HCT116 (cell line): ENCODE results near the gene ELMOD3. TPM values are rescaled to one million over a fixed set of nuclear protein-coding genes. Genes with fewer than 3 reads are reported as not detected.

Source experiments
- ATAC-seq: fragments of 200-7000 bp; cut with Tn5 transposase; 2 replicates; pipeline ENCODE4 v1.9.1; 2020; ENCODE audit warnings: mild to moderate bottlenecking, moderate library complexity
- BruUV-seq: library from RNA; stranded (reverse); fragments of 400-500 nt; replicated peaks from 2 replicates; lab custom pipeline; 2021; lab: Mats Ljungman, UMichigan
- CTCF ChIA-PET: fragments of 300-600 bp; sonication (Branson Sonifier 250); formaldehyde crosslinking; loops from one replicate; lab custom pipeline; 2021; ENCODE audit warnings: antibody characterized with exemption; lab: Charles Lee
- POLR2A ChIA-PET: fragments of 300-600, 350-600 bp; sonication (Branson Sonifier 250); formaldehyde crosslinking; loops from one replicate; lab custom pipeline; 2021; ENCODE audit warnings: antibody characterized with exemption; lab: Charles Lee
- RAD21 ChIA-PET, 2 experiments: fragments of 300-600 bp; sonication (Branson Sonifier 250); formaldehyde crosslinking; loops; one replicate each; lab custom pipeline; 2023; ENCODE audit warnings: low total read pairs in 2 of 2; ENCODE audit not compliant: uncharacterized antibody in 2 of 2, unreplicated experiment in 2 of 2, low non-redundant PET in 1 of 2; lab: Charles Lee
- DNase-seq: peaks from one replicate; pipeline ENCODE4 v3.0.0-alpha.2; 2010; ENCODE audit warnings: low read depth, low spot score
- H2AFZ ChIP-seq: fragments of 200-600 bp; shearing (Covaris generic), sonication (generic); 2 replicates; pipeline ENCODE4 v1.6.1; 2017; ENCODE audit warnings: low read depth, mixed run types, mixed read lengths, antibody characterized with exemption, low read length; ENCODE audit not compliant: poor library complexity, severe bottlenecking
- H3K27ac ChIP-seq: 2 replicates; pipeline ENCODE4 v1.5.1; 2012; ENCODE audit warnings: low read depth, low read length
- H3K27me3 ChIP-seq: fragments of 200-600 bp; sonication (generic); 2 replicates; pipeline ENCODE4 v1.6.1; 2016; ENCODE audit warnings: mixed run types, low read length, mixed read lengths; ENCODE audit not compliant: insufficient read depth
- H3K36me3 ChIP-seq, 2 experiments: fragments of 200-500 bp in 1 of 2; fragments of 200-600 bp in 1 of 2; sonication (Bioruptor generic) in 1 of 2; sonication (generic) in 1 of 2; 2 replicates each; pipeline versions ENCODE4 v1.5.1 to v1.6.1; 2014 to 2016; ENCODE audit warnings: low read length in 2 of 2, inconsistent platforms in 1 of 2, mixed read lengths in 1 of 2, mixed run types in 1 of 2; ENCODE audit not compliant: insufficient read depth in 2 of 2, control insufficient read depth in 1 of 2
- H3K4me1 ChIP-seq, 2 experiments: fragments of 200-600 bp in 1 of 2; sonication (generic) in 1 of 2; 2 replicates each; pipeline versions ENCODE4 v1.5.1 to v1.6.1; 2012 to 2017; ENCODE audit warnings: low read length in 2 of 2, inconsistent platforms in 1 of 2, mild to moderate bottlenecking in 1 of 2, mixed read lengths in 1 of 2, mixed run types in 1 of 2, moderate library complexity in 1 of 2; ENCODE audit not compliant: insufficient read depth in 2 of 2, control insufficient read depth in 1 of 2
- H3K4me2 ChIP-seq: fragments of 200-600 bp; sonication (generic); 2 replicates; pipeline ENCODE4 v1.6.1; 2017; ENCODE audit warnings: mixed run types, low read length, mixed read lengths
- H3K4me3 ChIP-seq, 2 experiments: fragments of 200-600 bp in 1 of 2; sonication (generic) in 1 of 2; replicated peaks in 1 of 2; 2 replicates each; pipeline ENCODE4 v1.5.1; 2011 to 2016; ENCODE audit warnings: low read length in 2 of 2, control low read depth in 1 of 2, low read depth in 1 of 2, mild to moderate bottlenecking in 1 of 2, mixed read lengths in 1 of 2, mixed run types in 1 of 2
- H3K79me2 ChIP-seq: fragments of 200-600 bp; sonication (generic); 2 replicates; pipeline ENCODE4 v1.6.1; 2017; ENCODE audit warnings: mild to moderate bottlenecking, mixed run types, low read length, moderate library complexity, mixed read lengths; ENCODE audit not compliant: insufficient read depth
- H3K9ac ChIP-seq: fragments of 200-600 bp; sonication (generic); 2 replicates; pipeline ENCODE4 v1.6.1; 2016; ENCODE audit warnings: low read length, mixed read lengths
- H3K9me2 ChIP-seq: fragments of 200-600 bp; sonication (generic), shearing (Covaris generic); 2 replicates; pipeline ENCODE4 v1.6.1; 2017; ENCODE audit warnings: mixed run types, mild to moderate bottlenecking, moderate library complexity; ENCODE audit not compliant: insufficient read depth
- H3K9me3 ChIP-seq, 2 experiments: fragments of 200-500 bp in 1 of 2; fragments of 200-600 bp in 1 of 2; sonication (Bioruptor generic) in 1 of 2; sonication (generic) in 1 of 2; 2 replicates each; pipeline ENCODE4 v1.6.1; 2014 to 2017; ENCODE audit warnings: low read length in 2 of 2, mixed read lengths in 2 of 2, inconsistent platforms in 1 of 2, low read depth in 1 of 2, mild to moderate bottlenecking in 1 of 2, mixed run types in 1 of 2, moderate library complexity in 1 of 2; ENCODE audit not compliant: control insufficient read depth in 1 of 2, insufficient read depth in 1 of 2
- H4K20me1 ChIP-seq: fragments of 200-600 bp; sonication (generic), shearing (Covaris generic); 2 replicates; pipeline ENCODE4 v1.6.1; 2017; ENCODE audit warnings: mixed run types, mild to moderate bottlenecking, moderate library complexity; ENCODE audit not compliant: insufficient read depth
- ATF3 ChIP-seq: IDR thresholded peaks from 2 replicates; pipeline ENCODE4 v1.6.1; 2012
- CEBPB ChIP-seq: IDR thresholded peaks from 2 replicates; pipeline ENCODE4 v1.6.1; 2012; ENCODE audit warnings: low read depth
- CTCF ChIP-seq, 3 experiments: fragments of 200-600 bp in 1 of 3; sonication (generic) in 1 of 3; IDR thresholded peaks in 2 of 3; conservative IDR thresholded peaks in 1 of 3; 2 replicates each; pipeline ENCODE4 v1.5.1; 2012 to 2017; ENCODE audit warnings: low read depth in 2 of 3, low read length in 2 of 3, antibody characterized with exemption in 1 of 3, borderline replicate concordance in 1 of 3, control low read depth in 1 of 3, mild to moderate bottlenecking in 1 of 3, mixed read lengths in 1 of 3, mixed run types in 1 of 3, moderate library complexity in 1 of 3; ENCODE audit not compliant: insufficient read depth in 1 of 3
- ELF1 ChIP-seq: IDR thresholded peaks from 2 replicates; pipeline ENCODE4 v1.6.1; 2012; ENCODE audit warnings: low read depth, borderline replicate concordance
- EZH2 ChIP-seq: fragments of 200-600 bp; sonication (generic); IDR thresholded peaks from 2 replicates; pipeline ENCODE4 v1.6.1; 2017; ENCODE audit warnings: antibody characterized with exemption, mixed run types
- FOSL1 ChIP-seq: IDR thresholded peaks from 2 replicates; pipeline ENCODE4 v1.6.1; 2012; ENCODE audit warnings: low read depth
- JUND ChIP-seq: IDR thresholded peaks from 2 replicates; pipeline ENCODE4 v1.6.1; 2012
- POLR2A ChIP-seq: IDR thresholded peaks from 2 replicates; pipeline ENCODE4 v1.7.0; 2011; ENCODE audit warnings: borderline replicate concordance; ENCODE audit not compliant: insufficient read depth, insufficient read length; ENCODE audit errors: extremely low read depth
- YY1 ChIP-seq: IDR thresholded peaks from 2 replicates; pipeline ENCODE4 v1.6.1; 2011; ENCODE audit warnings: low read length, low read depth, moderate library complexity, mild to moderate bottlenecking; ENCODE audit not compliant: insufficient replicate concordance; ENCODE audit errors: extremely low read depth
- ZBTB33 ChIP-seq: IDR thresholded peaks from 2 replicates; pipeline ENCODE4 v1.6.1; 2011; ENCODE audit warnings: mild to moderate bottlenecking, low read length, moderate library complexity; ENCODE audit not compliant: insufficient replicate concordance; ENCODE audit errors: extremely low read depth
- ZFX ChIP-seq: fragments of 450-650 bp; IDR thresholded peaks from 2 replicates; pipeline ENCODE4 v1.6.1; 2017
- intact Hi-C: fragments of 100-400 bp; cut with micrococcal nuclease; formaldehyde crosslinking; loops from 2 replicates; pipeline ENCODE4 v1.10.0; 2022
- total RNA-seq: library from RNA; stranded (reverse); gene quantifications from one replicate; pipeline ENCODE4 v1.2.1, GENCODE V29; 2021; ENCODE audit not compliant: unreplicated experiment
- TF ChIP-seq, protein P1 (sequence below): IDR thresholded peaks from 2 replicates; pipeline ENCODE4 v1.6.1; 2012
- TF ChIP-seq, protein P2 (sequence below): IDR thresholded peaks from 2 replicates; pipeline ENCODE4 v1.6.1; 2012; ENCODE audit warnings: low read depth

Gene ELMOD3
- total RNA-seq, 1 experiment from 2014 or later: 9.2 TPM

GRCh38 chr2:85376291-85377065 is 21.9 kb downstream of the ELMOD3 start (continued):
- TF ChIP-seq ZBTB33 (no peak), FOSL1 (no peak)

DNA sequence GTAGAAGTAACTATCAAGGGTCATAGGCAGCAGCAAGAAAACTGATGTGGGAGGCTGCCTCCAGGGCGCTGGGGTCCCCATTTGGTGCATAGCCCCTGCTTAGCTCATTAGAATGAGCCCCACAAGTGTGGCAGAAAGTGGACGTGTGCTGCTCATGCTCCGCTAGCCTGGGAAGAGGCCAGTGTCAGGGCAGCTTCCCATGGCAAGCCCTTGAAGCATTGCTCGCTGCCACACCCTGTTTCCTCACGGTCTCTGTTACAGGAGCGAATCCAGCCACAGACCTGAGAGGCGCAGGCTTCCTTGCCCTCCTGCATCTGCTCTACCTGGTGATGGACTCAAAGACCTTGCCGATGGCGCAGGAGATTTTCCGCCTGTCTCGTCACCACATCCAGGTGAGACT is 22.5 kb downstream of the ELMOD3 start:
- Histone ChIP-seq H3K27ac (no peak overlapping the region), H3K36me3 (no peaks in the 10 kb centered on the region), H2AFZ (no peak overlapping the region), H3K79me2 (no peaks in the 10 kb centered on the region), H3K4me3 (no peak overlapping the region), H3K9me3 (no peaks in the 10 kb centered on the region), H3K27me3 (no peaks in the 10 kb centered on the region), H3K9ac (no peak overlapping the region), H3K9me2 (no peaks in the 10 kb centered on the region), H4K20me1 (no peaks in the 10 kb centered on the region), H3K4me1 (no peaks in the 10 kb centered on the region), H3K4me2 (no peak overlapping the region)
- POLR2A ChIA-PET: no interaction called here
- RAD21 ChIA-PET: no interaction called here
- CTCF ChIA-PET: no interaction called here
- DNase-seq (no peak), ATAC-seq (no peak)
- no TSS peak for BruUV-seq
- intact Hi-C loops: no loop called here
- TF ChIP-seq POLR2A (no peak), CTCF (IDR thresholded peaks at IDR 0.05 in 2 of 3, conservative IDR thresholded peaks at IDR 0.05 in 1 of 3; ENCODE audit: borderline replicate concordance in 1 of 3, insufficient read depth in 1 of 3, low read depth in 2 of 3, low read length in 2 of 3) (no peak), CEBPB (no peak), EZH2 (no peak), YY1 (no peak), ATF3 (no peak), ELF1 (no peak), JUND (no peak), ZFX (no peak)
- TF ChIP-seq, protein P1, sequence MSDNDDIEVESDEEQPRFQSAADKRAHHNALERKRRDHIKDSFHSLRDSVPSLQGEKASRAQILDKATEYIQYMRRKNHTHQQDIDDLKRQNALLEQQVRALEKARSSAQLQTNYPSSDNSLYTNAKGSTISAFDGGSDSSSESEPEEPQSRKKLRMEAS: no peak
- TF ChIP-seq, protein P2, sequence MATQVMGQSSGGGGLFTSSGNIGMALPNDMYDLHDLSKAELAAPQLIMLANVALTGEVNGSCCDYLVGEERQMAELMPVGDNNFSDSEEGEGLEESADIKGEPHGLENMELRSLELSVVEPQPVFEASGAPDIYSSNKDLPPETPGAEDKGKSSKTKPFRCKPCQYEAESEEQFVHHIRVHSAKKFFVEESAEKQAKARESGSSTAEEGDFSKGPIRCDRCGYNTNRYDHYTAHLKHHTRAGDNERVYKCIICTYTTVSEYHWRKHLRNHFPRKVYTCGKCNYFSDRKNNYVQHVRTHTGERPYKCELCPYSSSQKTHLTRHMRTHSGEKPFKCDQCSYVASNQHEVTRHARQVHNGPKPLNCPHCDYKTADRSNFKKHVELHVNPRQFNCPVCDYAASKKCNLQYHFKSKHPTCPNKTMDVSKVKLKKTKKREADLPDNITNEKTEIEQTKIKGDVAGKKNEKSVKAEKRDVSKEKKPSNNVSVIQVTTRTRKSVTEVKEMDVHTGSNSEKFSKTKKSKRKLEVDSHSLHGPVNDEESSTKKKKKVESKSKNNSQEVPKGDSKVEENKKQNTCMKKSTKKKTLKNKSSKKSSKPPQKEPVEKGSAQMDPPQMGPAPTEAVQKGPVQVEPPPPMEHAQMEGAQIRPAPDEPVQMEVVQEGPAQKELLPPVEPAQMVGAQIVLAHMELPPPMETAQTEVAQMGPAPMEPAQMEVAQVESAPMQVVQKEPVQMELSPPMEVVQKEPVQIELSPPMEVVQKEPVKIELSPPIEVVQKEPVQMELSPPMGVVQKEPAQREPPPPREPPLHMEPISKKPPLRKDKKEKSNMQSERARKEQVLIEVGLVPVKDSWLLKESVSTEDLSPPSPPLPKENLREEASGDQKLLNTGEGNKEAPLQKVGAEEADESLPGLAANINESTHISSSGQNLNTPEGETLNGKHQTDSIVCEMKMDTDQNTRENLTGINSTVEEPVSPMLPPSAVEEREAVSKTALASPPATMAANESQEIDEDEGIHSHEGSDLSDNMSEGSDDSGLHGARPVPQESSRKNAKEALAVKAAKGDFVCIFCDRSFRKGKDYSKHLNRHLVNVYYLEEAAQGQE: no peak
